H1 (cell line): Measurements from ENCODE around the gene TGM3. TPM values are rescaled to one million over a fixed set of nuclear protein-coding genes. Genes with fewer than 3 reads are reported as not detected.

Experiments
- CTCF ChIA-PET: fragments of 300-600 bp; sonication (Branson Sonifier 250); formaldehyde crosslinking; loops from one replicate; lab custom pipeline; 2021; ENCODE audit not compliant: partially characterized antibody; lab: Charles Lee
- POLR2A ChIA-PET: fragments of 300-600 bp; sonication (Branson Sonifier 250); formaldehyde crosslinking; loops from one replicate; lab custom pipeline; 2021; ENCODE audit warnings: inconsistent platforms; ENCODE audit not compliant: partially characterized antibody; lab: Charles Lee
- DNase-seq, 2 experiments: peaks; one replicate each; pipeline versions ENCODE4 v3.0.0 to v3.0.0-alpha.2; 2010 to 2022; ENCODE audit warnings: low spot score in 2 of 2, low read depth in 1 of 2, mixed read lengths in 1 of 2
- FAIRE-seq: peaks from 2 replicates; lab custom pipeline; 2011; peaks lifted over from hg19 to GRCh38; lab: Jason Lieb, UNC
- H2AFZ ChIP-seq: 2 replicates; pipeline ENCODE4 v1.8.1; 2012; ENCODE audit warnings: low read length, inconsistent platforms
- H2AK5ac ChIP-seq: 2 replicates; pipeline ENCODE4 v1.6.1; 2013; ENCODE audit warnings: low read depth, low read length
- H2BK120ac ChIP-seq: replicated peaks from 2 replicates; pipeline ENCODE3; 2013; ENCODE audit warnings: low read depth, low read length, inconsistent platforms
- H2BK12ac ChIP-seq: 2 replicates; pipeline ENCODE4 v1.6.1; 2013; ENCODE audit warnings: low read depth, low read length
- H2BK15ac ChIP-seq: 2 replicates; pipeline ENCODE4 v1.6.1; 2013; ENCODE audit warnings: low read length
- H2BK20ac ChIP-seq: 2 replicates; pipeline ENCODE4 v1.6.1; 2013; ENCODE audit warnings: low read length
- H2BK5ac ChIP-seq: 2 replicates; pipeline ENCODE4 v1.6.1; 2013; ENCODE audit warnings: low read depth, low read length
- H3K14ac ChIP-seq: 2 replicates; pipeline ENCODE4 v1.6.1; 2013; ENCODE audit warnings: inconsistent platforms; ENCODE audit not compliant: insufficient read length
- H3K18ac ChIP-seq: 2 replicates; pipeline ENCODE4 v1.6.1; 2013; ENCODE audit warnings: low read length; ENCODE audit errors: extremely low read depth
- H3K23ac ChIP-seq: 2 replicates; pipeline ENCODE4 v1.6.1; 2013; ENCODE audit warnings: inconsistent platforms; ENCODE audit not compliant: insufficient read length
- H3K23me2 ChIP-seq: 2 replicates; pipeline ENCODE4 v1.6.1; 2013; ENCODE audit warnings: low read depth, low read length
- H3K27ac ChIP-seq: 2 replicates; pipeline ENCODE4 v1.6.1; 2011; ENCODE audit warnings: low read depth, low read length, inconsistent platforms
- H3K27me3 ChIP-seq, 4 experiments: replicated peaks in 1 of 4; 1 replicate in 1 of 4; 2 replicates in 3 of 4; pipeline versions ENCODE4 v1.6.1 to v1.8.1; 2011 to 2013; ENCODE audit warnings: low read length in 3 of 4, mild to moderate bottlenecking in 3 of 4, inconsistent platforms in 2 of 4, mixed read lengths in 2 of 4, moderate library complexity in 1 of 4; ENCODE audit not compliant: control insufficient read depth in 3 of 4, insufficient read depth in 3 of 4; ENCODE audit errors: extremely low read depth in 1 of 4
- H3K36me3 ChIP-seq, 4 experiments: 2 replicates each; pipeline versions ENCODE4 v1.6.1 to v1.8.1; 2011 to 2013; ENCODE audit warnings: mild to moderate bottlenecking in 4 of 4, low read length in 3 of 4, moderate library complexity in 2 of 4, control low read depth in 1 of 4, inconsistent platforms in 1 of 4; ENCODE audit not compliant: insufficient read depth in 4 of 4, control insufficient read depth in 2 of 4
- H3K4ac ChIP-seq: replicated peaks from 2 replicates; pipeline ENCODE3; 2013; ENCODE audit warnings: low read length, low read depth, mixed read lengths, inconsistent platforms; ENCODE audit not compliant: insufficient read length
- H3K4me1 ChIP-seq, 4 experiments: replicated peaks in 1 of 4; 1 replicate in 1 of 4; 2 replicates in 3 of 4; pipeline versions ENCODE4 v1.6.1 to v1.8.1; 2011 to 2013; ENCODE audit warnings: low read length in 3 of 4, inconsistent platforms in 2 of 4, mixed read lengths in 1 of 4; ENCODE audit not compliant: insufficient read depth in 4 of 4, control insufficient read depth in 3 of 4
- H3K4me2 ChIP-seq, 2 experiments: 2 replicates each; pipeline versions ENCODE4 v1.6.1 to v1.8.1; 2011 to 2013; ENCODE audit warnings: low read depth in 2 of 2, low read length in 2 of 2, control low read depth in 1 of 2, inconsistent platforms in 1 of 2, mild to moderate bottlenecking in 1 of 2; ENCODE audit not compliant: insufficient read depth in 1 of 2
- H3K4me3 ChIP-seq, 4 experiments: fragments of 200-600, 300-600 bp in 1 of 4; sonication (generic), shearing (Covaris generic), sonication (Bioruptor Twin) in 1 of 4; 2 replicates each; pipeline versions ENCODE4 v1.5.1 to v1.8.1; 2011 to 2016; ENCODE audit warnings: low read length in 4 of 4, low read depth in 3 of 4, control low read depth in 2 of 4, inconsistent platforms in 2 of 4, mild to moderate bottlenecking in 2 of 4, mixed read lengths in 1 of 4, moderate library complexity in 1 of 4; ENCODE audit not compliant: insufficient read depth in 2 of 4; ENCODE audit errors: extremely low read depth in 1 of 4
- H3K56ac ChIP-seq: replicated peaks from 2 replicates; pipeline ENCODE3; 2013; ENCODE audit warnings: low read depth, mild to moderate bottlenecking, mixed read lengths, low read length, inconsistent platforms; ENCODE audit not compliant: insufficient read length
- H3K79me1 ChIP-seq: 2 replicates; pipeline ENCODE4 v1.6.1; 2013; ENCODE audit warnings: low read depth, low read length, control low read depth
- H3K79me2 ChIP-seq, 2 experiments: 2 replicates each; pipeline versions ENCODE4 v1.6.1 to v1.8.1; 2012 to 2013; ENCODE audit warnings: low read length in 2 of 2, mild to moderate bottlenecking in 2 of 2, inconsistent platforms in 1 of 2; ENCODE audit not compliant: insufficient read depth in 2 of 2, control insufficient read depth in 1 of 2
- H3K9ac ChIP-seq, 4 experiments: replicated peaks in 1 of 4; 1 replicate in 1 of 4; 2 replicates in 3 of 4; pipeline versions ENCODE4 v1.6.1 to v1.8.1; 2011 to 2013; ENCODE audit warnings: low read depth in 3 of 4, low read length in 3 of 4, control low read depth in 2 of 4, mild to moderate bottlenecking in 2 of 4, moderate library complexity in 2 of 4, inconsistent platforms in 1 of 4; ENCODE audit errors: extremely low read depth in 1 of 4
- H3K9me3 ChIP-seq, 2 experiments: 2 replicates each; pipeline versions ENCODE4 v1.6.1 to v1.8.1; 2012 to 2013; ENCODE audit warnings: mild to moderate bottlenecking in 2 of 2, moderate library complexity in 2 of 2, control low read depth in 1 of 2, inconsistent platforms in 1 of 2, low read depth in 1 of 2, low read length in 1 of 2, mixed read lengths in 1 of 2; ENCODE audit not compliant: insufficient read depth in 2 of 2
- H4K20me1 ChIP-seq, 2 experiments: replicated peaks in 1 of 2; 2 replicates each; pipeline versions ENCODE3 to v1.8.1; 2011 to 2013; ENCODE audit warnings: inconsistent platforms in 2 of 2, low read length in 2 of 2, mild to moderate bottlenecking in 1 of 2; ENCODE audit not compliant: insufficient read depth in 2 of 2, control insufficient read depth in 1 of 2
- H4K5ac ChIP-seq: 2 replicates; pipeline ENCODE4 v1.6.1; 2013; ENCODE audit warnings: low read length, low read depth, mixed read lengths, inconsistent platforms; ENCODE audit not compliant: insufficient read length
- H4K8ac ChIP-seq: 2 replicates; pipeline ENCODE4 v1.8.0; 2013; ENCODE audit warnings: mild to moderate bottlenecking, moderate library complexity, low read length, inconsistent platforms; ENCODE audit not compliant: insufficient read depth; ENCODE audit errors: extremely low read depth
- H4K91ac ChIP-seq: replicated peaks from 2 replicates; pipeline ENCODE3; 2013; ENCODE audit warnings: low read length, mixed read lengths, inconsistent platforms; ENCODE audit not compliant: insufficient read length
- BRCA1 ChIP-seq: IDR thresholded peaks from 2 replicates; pipeline ENCODE4 v1.6.1; 2012; ENCODE audit warnings: low read depth, low read length, improper control_type of control experiment
- CBX5 ChIP-seq: fragments of 300-800, 300-1000 bp; sonication (generic); IDR thresholded peaks from 2 replicates; pipeline ENCODE4 v1.7.1; 2016; ENCODE audit warnings: antibody characterized with exemption, low read length, low read depth
- NANOG ChIP-seq: IDR thresholded peaks from 2 replicates; pipeline ENCODE4 v1.6.1; 2011; ENCODE audit warnings: low read length, low read depth, mild to moderate bottlenecking, inconsistent platforms; ENCODE audit not compliant: insufficient read depth, poor library complexity, severe bottlenecking
- RXRA ChIP-seq: IDR thresholded peaks from 2 replicates; pipeline ENCODE4 v1.6.1; 2011; ENCODE audit warnings: low read depth, mild to moderate bottlenecking, low read length, moderate library complexity; ENCODE audit not compliant: insufficient read depth
- TAF1 ChIP-seq: IDR thresholded peaks from 2 replicates; pipeline ENCODE4 v1.6.1; 2011; ENCODE audit warnings: mild to moderate bottlenecking, low read depth, low read length
- TAF7 ChIP-seq: optimal IDR thresholded peaks from 2 replicates; pipeline ENCODE3; 2011; ENCODE audit warnings: low read depth, mild to moderate bottlenecking, inconsistent platforms, low read length, moderate library complexity, borderline replicate concordance
- WGBS, 2 experiments: shearing (Covaris generic) in 1 of 2; methylation state at CpG; one replicate each; pipeline versions ENCODE4 v1.1.6 to v1.1.7; 2013 to 2015; ENCODE audit warnings: low lambda C conversion rate in 2 of 2, mixed read lengths in 2 of 2, inconsistent platforms in 1 of 2, low coverage in 1 of 2, missing lambda C conversion rate in 1 of 2; ENCODE audit not compliant: insufficient replicate concordance in 2 of 2, insufficient coverage in 1 of 2, insufficient read length in 1 of 2; ENCODE audit errors: extremely low coverage in 1 of 2, missing lambda C conversion rate in 1 of 2; 5-methylcytosine and 5-hydroxymethylcytosine counted together
- polyA plus RNA-seq, 7 experiments: library from polyadenylated mRNA; depleted of rRNA in 3 of 7; stranded (reverse) in 5 of 7; unstranded in 2 of 7; fragments of >200 nt in 5 of 7; fragments of 200-250 nt in 2 of 7; gene quantifications; 1 replicate in 5 of 7; 2 replicates in 1 of 7; 4 replicates in 1 of 7; pipeline versions ENCODE4 v1.2.1 to v1.2.3, GENCODE V29; 2011 to 2013; ENCODE audit warnings: missing spikeins in 2 of 7, mixed read lengths in 2 of 7
- total RNA-seq: library from RNA; stranded (reverse); fragmentation: NEBNext Ultra II Directional; extraction: Animal tissue kit (Norgen Biotek cat#: 25700); gene quantifications from 2 replicates; pipeline ENCODE4 v1.2.1, GENCODE V29; 2021
- TF ChIP-seq, protein P1 (sequence below): IDR thresholded peaks from 2 replicates; pipeline ENCODE4 v1.6.1; 2012; ENCODE audit warnings: low read length, inconsistent platforms

TGM3 gene
- total and polyA plus RNA-seq, 2 of the 8 experiments (the other 6 are each of a cell fraction or from before 2014, with no cell fraction given) = 0.12 TPM; not detected in 1

DNA sequence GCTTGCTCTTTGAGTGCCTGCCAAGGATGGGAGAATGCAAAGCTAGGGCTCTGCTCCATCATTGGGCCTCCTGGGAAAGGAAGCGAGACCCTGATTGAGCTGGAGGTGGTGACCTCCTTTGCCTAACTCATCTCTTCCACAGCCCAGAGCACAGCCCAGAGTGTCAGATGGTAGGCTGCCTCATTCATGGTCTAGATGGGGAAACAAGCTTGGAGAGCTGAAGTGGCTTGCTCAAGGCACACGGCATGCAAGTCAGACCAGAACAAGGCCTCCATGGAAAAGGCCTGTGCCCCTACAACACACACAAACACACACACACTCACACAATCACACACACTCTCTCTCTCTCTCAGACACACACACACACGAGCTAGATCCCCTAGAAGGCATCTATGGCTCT lies 17.5 kb downstream of the TGM3 start:
- WGBS, 2 experiments = 74% methylated on average over 3 of the region's 3 CpGs; no CpG with 5 or more reads in 1 of the 2 experiments
- Histone ChIP-seq H3K27ac (no peak overlapping the region), H2BK12ac (no peak overlapping the region), H4K20me1 (no peaks in the 10 kb centered on the region), H2BK120ac (no peak overlapping the region), H3K4me2 (no peak overlapping the region), H4K5ac (no peak overlapping the region), H2BK5ac (no peak overlapping the region), H3K27me3 (no peaks in the 10 kb centered on the region), H3K9ac (no peak overlapping the region), H2BK15ac (no peak overlapping the region), H3K4ac (no peak overlapping the region), H2AK5ac (no peak overlapping the region), H3K23ac (no peak overlapping the region), H3K4me3 (no peak overlapping the region), H3K79me2 (no peaks in the 10 kb centered on the region), H2BK20ac (no peak overlapping the region), H3K4me1 (no peaks in the 10 kb centered on the region), H3K14ac (no peak overlapping the region), H3K79me1 (no peaks in the 10 kb centered on the region), H2AFZ (no peak overlapping the region), H4K91ac (peak overlapping the region; percentile 10), H4K8ac (no peak overlapping the region; the same call in 1 of the 2 replicates), H3K9me3 (no peaks in the 10 kb centered on the region), H3K23me2 (no peaks in the 10 kb centered on the region), H3K18ac (no peak overlapping the region), H3K36me3 (no peaks in the 10 kb centered on the region), H3K56ac (no peak overlapping the region)
- no peak for FAIRE-seq
- POLR2A ChIA-PET = no interaction called here
- CTCF ChIA-PET = interaction anchor here (0.7 to 2.2 kb wide), 7 partner anchors 11 to 188 kb away, joined by 3 to 10 read pairs (median 3); no protein-coding TSS in a partner anchor
- no peak for TF ChIP-seq TAF1
- no peak for TF ChIP-seq NANOG
- TF ChIP-seq RXRA = no peak
- TF ChIP-seq, protein P1, sequence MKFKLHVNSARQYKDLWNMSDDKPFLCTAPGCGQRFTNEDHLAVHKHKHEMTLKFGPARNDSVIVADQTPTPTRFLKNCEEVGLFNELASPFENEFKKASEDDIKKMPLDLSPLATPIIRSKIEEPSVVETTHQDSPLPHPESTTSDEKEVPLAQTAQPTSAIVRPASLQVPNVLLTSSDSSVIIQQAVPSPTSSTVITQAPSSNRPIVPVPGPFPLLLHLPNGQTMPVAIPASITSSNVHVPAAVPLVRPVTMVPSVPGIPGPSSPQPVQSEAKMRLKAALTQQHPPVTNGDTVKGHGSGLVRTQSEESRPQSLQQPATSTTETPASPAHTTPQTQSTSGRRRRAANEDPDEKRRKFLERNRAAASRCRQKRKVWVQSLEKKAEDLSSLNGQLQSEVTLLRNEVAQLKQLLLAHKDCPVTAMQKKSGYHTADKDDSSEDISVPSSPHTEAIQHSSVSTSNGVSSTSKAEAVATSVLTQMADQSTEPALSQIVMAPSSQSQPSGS = no peak
- no peak for TF ChIP-seq BRCA1
- TF ChIP-seq TAF7 = no peak
- no peak for TF ChIP-seq CBX5
- no peak for DNase-seq
